Activated CD4-positive, alpha-beta memory T cell treated with anti-CD3 and anti-CD28 coated beads for 36 hours (primary cell): Measurements from ENCODE around the gene EFNB2. TPM values are rescaled to one million over a fixed set of nuclear protein-coding genes. Genes with fewer than 3 reads are reported as not detected.

Experiments used
- CTCF ChIA-PET: fragments of 350-600 bp; sonication (Branson Sonifier 250); formaldehyde crosslinking; loops from one replicate; lab custom pipeline; 2021; ENCODE audit warnings: antibody characterized with exemption, inconsistent platforms; lab: Charles Lee
- POLR2A ChIA-PET: fragments of 350-600 bp; sonication (Branson Sonifier 250); formaldehyde crosslinking; loops from one replicate; lab custom pipeline; 2021; ENCODE audit warnings: antibody characterized with exemption; lab: Charles Lee
- DNase-seq: peaks from one replicate; pipeline ENCODE4 v3.0.0-alpha.2; 2020
- H3K27ac Mint-ChIP-seq: one replicate; pipeline ENCODE4 v1.8.0; 2021; ENCODE audit warnings: mixed read lengths
- H3K27me3 Mint-ChIP-seq: one replicate; pipeline ENCODE4 v1.8.0; 2021; ENCODE audit warnings: mixed read lengths
- H3K36me3 Mint-ChIP-seq: one replicate; pipeline ENCODE4 v1.8.0; 2021; ENCODE audit warnings: mixed read lengths
- H3K4me1 Mint-ChIP-seq: one replicate; pipeline ENCODE4 v1.8.0; 2021; ENCODE audit warnings: low read depth, mixed read lengths
- H3K4me3 Mint-ChIP-seq: one replicate; pipeline ENCODE4 v1.8.0; 2021; ENCODE audit warnings: mild to moderate bottlenecking, mixed read lengths
- H3K9me3 Mint-ChIP-seq: one replicate; pipeline ENCODE4 v1.8.0; 2021; ENCODE audit warnings: mixed read lengths
- intact Hi-C: fragments of 100-400 bp; cut with micrococcal nuclease; formaldehyde crosslinking; loops from one replicate; pipeline ENCODE4 v1.15.1; 2023
- total RNA-seq, 2 experiments: library from RNA; stranded (reverse); gene quantifications; one replicate each; pipeline ENCODE4 v1.2.3, GENCODE V29; 2021

EFNB2 gene
- total RNA-seq, 2 experiments from 2014 or later, result 0.07 TPM; not detected in 1

- H3K4me1 Mint-ChIP-seq, result no peaks in the 10 kb centered on the region
- H3K27ac Mint-ChIP-seq, result no peak overlapping the region
- DNase-seq, result no peak
- no peak overlapping the region for H3K4me3 Mint-ChIP-seq
- ChIA-PET POLR2A (no interaction called here), CTCF (no interaction called here)
- H3K9me3 Mint-ChIP-seq, result no peaks in the 10 kb centered on the region
- peaks cover 5% of the 10 kb centered on the region for H3K27me3 Mint-ChIP-seq
- intact Hi-C loops, result no loop called here
- H3K36me3 Mint-ChIP-seq, result no peaks in the 10 kb centered on the region
Measured at GRCh38 chr13:106443607-106444322, 91.7 kb downstream of the EFNB2 start.

- intact Hi-C loops, result no loop called here
- CTCF ChIA-PET, result no interaction called here
Measured at GRCh38 chr13:106440866-106441265, 94.6 kb downstream of the EFNB2 start.

More at GRCh38 chr13:106440866-106441265, 94.6 kb downstream of the EFNB2 start:
- Mint-ChIP-seq H3K27ac (no peak overlapping the region), H3K36me3 (no peaks in the 10 kb centered on the region), H3K9me3 (no peaks in the 10 kb centered on the region), H3K27me3 (peaks cover 2% of the 10 kb centered on the region), H3K4me3 (no peak overlapping the region), H3K4me1 (no peaks in the 10 kb centered on the region)
- POLR2A ChIA-PET, result no interaction called here
- no peak for DNase-seq

Other genes starting within 250 kb of the EFNB2 start
- gene ARGLU1, start 32.5 kb upstream of the EFNB2 start, total RNA-seq, result 10 to 100 TPM; 81.0 to 87.1 TPM